ENCODE data around the gene SNU13. TPM values are rescaled to one million over a fixed set of nuclear protein-coding genes. Genes with fewer than 3 reads are reported as not detected.
"Not testable (repeated sequence)": the region's sequence is repeated elsewhere in the genome, so short reads cannot be mapped to it uniquely, and the experiment has no call there.

Gene SNU13
- total RNA-seq, 2 experiments from 2014 or later, result 171 to 178 TPM

DNA sequence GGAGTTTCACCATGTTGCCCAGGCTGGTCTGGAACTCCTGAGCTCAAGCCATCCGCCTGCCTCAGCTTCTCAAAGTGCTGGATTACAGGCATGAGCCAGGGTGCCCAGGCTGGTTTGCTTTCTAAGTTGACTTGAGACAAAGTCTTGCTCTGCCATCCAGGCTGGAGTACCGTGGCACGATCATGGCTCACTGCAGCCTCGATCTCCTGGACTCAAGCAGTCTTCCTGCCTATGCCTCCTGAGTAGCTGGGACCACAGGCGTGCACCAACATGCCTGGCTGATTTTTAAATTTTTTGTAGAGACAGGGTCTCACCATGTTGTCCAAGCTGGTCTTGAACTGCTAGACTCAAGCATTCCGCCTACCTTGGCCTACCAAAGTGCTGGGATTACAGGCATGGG, 31.0 kb downstream of the SNU13 start:
- no peaks in the 10 kb centered on the region for H3K9me3 Mint-ChIP-seq
- ChIA-PET POLR2A (no interaction called here), CTCF (interaction anchor here (3.1 kb wide), 1 partner anchor 9 kb away, joined by 18 read pairs; no protein-coding TSS in a partner anchor)
- peaks cover 47% of the 10 kb centered on the region for H3K36me3 Mint-ChIP-seq (ENCODE audit: low read depth)
- H3K27me3 Mint-ChIP-seq, result no peaks in the 10 kb centered on the region
- peaks cover 3% of the 10 kb centered on the region for H3K4me1 Mint-ChIP-seq
- no peak overlapping the region for H3K27ac Mint-ChIP-seq
- no peak for DNase-seq
- no peak overlapping the region for H3K4me3 Mint-ChIP-seq

DNA sequence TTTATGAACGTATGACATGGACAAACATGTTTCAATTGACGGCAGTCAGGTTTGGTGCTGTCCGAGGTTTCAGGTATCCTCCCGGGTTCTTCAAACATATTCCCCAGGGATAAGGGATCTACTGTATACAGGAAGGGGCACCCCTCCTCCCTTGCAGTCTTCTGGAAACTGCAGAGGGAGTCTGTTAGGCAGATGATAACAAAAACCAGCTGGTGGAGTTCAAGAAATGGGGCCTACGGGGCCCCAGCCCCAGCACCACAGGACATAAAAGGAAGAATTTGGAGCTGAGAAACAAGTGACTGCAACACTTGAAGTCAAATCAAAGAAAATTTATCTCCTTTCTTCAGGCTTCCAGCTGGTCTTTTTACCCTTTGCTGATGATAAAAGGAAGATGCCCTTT, 32.1 kb downstream of the SNU13 start:
- no peak overlapping the region for H3K27ac Mint-ChIP-seq
- H3K9me3 Mint-ChIP-seq, result no peaks in the 10 kb centered on the region
- peaks cover 3% of the 10 kb centered on the region for H3K4me1 Mint-ChIP-seq
- DNase-seq, result no peak
- no peak overlapping the region for H3K4me3 Mint-ChIP-seq
- H3K36me3 Mint-ChIP-seq (ENCODE audit: low read depth), result peaks cover 46% of the 10 kb centered on the region
- POLR2A ChIA-PET, result no interaction called here
- no peaks in the 10 kb centered on the region for H3K27me3 Mint-ChIP-seq
- CTCF ChIA-PET, result interaction anchor here (0.6 to 3.1 kb wide), 3 partner anchors 10 to 394 kb away, joined by 3 to 18 read pairs (median 4); no protein-coding TSS in a partner anchor

DNA sequence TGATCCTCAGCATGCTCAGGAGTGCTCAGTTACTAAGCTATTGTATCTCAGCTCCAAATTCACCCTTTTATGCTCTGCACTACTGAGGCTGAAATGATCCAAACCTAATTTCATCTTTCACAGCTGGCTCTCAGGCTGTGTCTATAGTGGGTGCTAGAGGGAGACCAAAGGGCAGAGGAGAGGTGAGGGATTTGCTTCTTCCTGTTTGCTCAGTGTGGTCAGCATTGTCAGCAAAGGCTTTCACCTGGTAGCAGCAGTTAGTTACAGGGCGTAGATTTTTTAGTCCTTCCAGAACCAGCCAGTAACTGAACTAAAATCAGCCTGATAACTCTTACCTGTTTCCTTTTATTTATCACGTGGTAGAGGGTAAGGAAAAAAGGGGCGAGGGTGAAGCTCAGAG, 34.3 kb downstream of the SNU13 start:
- Mint-ChIP-seq H3K4me1 (peaks cover 3% of the 10 kb centered on the region), H3K36me3 (ENCODE audit: low read depth) (peaks cover 37% of the 10 kb centered on the region), H3K4me3 (no peak overlapping the region), H3K9me3 (no peaks in the 10 kb centered on the region), H3K27me3 (no peaks in the 10 kb centered on the region), H3K27ac (peak overlapping the region; percentile 50)
- ChIA-PET CTCF (interaction anchor here (0.6 to 2.1 kb wide), 2 partner anchors 12 to 1395 kb away, joined by 4 to 13 read pairs; no protein-coding TSS in a partner anchor), POLR2A (no interaction called here)
- DNase-seq, result no peak

DNA sequence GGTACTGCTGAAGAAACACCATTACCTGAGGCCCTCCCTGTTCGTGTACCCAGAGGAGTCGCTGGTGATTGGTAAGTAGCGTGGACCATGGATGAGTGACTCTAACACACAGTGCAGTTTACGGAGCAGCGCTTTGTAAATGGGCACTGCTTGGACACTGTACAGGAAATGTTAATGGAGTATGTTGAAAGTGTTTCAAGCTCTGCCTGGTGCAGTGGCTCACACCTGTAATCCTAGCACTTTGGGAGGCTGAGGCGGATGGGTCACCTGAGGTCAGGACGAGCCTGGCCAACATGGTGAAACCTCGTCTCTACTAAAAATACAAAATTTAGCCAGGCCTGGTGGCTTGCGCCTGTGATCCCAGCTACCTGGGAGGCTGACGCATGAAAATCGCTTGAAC, 37.8 kb downstream of the SNU13 start:
- H3K27ac Mint-ChIP-seq, result no peak overlapping the region
- ChIA-PET POLR2A (no interaction called here), CTCF (interaction anchor here (1.0 to 1.8 kb wide), 5 partner anchors 9 to 291 kb away, joined by 3 to 8 read pairs (median 5); no protein-coding TSS in a partner anchor)
- H3K4me3 Mint-ChIP-seq, result no peak overlapping the region
- peaks cover 11% of the 10 kb centered on the region for H3K4me1 Mint-ChIP-seq
- H3K27me3 Mint-ChIP-seq, result no peaks in the 10 kb centered on the region
- peaks cover 43% of the 10 kb centered on the region for H3K36me3 Mint-ChIP-seq (ENCODE audit: low read depth)
- no peak for DNase-seq
- H3K9me3 Mint-ChIP-seq, result no peaks in the 10 kb centered on the region

DNA sequence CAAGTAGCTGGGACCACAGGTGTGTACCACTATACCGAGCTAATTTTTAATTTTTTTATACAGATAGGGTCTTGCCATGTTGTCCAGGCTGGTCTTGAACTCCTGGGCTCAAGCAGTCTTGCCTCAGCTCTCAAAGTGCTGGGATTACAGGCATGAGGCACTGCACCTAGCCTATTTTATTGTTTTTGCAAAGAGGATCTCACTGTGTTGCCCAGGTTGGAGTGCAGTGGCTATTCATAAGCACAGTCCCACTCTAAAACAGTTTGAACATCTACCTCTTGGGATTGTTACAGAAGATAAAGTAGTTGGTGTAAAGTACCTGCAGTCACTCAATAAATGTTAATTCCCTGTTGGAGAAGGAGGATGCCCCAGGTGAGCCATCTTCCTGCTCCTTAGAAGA, 38.4 kb downstream of the SNU13 start:
- Mint-ChIP-seq H3K4me1 (peaks cover 11% of the 10 kb centered on the region), H3K9me3 (no peaks in the 10 kb centered on the region), H3K27ac (no peak overlapping the region), H3K36me3 (ENCODE audit: low read depth) (peaks cover 43% of the 10 kb centered on the region), H3K4me3 (no peak overlapping the region), H3K27me3 (no peaks in the 10 kb centered on the region)
- CTCF ChIA-PET, result interaction anchor here (1.6 to 1.8 kb wide), 2 partner anchors 10 to 17 kb away, joined by 5 to 8 read pairs; no protein-coding TSS in a partner anchor
- DNase-seq, result no peak
- POLR2A ChIA-PET, result no interaction called here

DNA sequence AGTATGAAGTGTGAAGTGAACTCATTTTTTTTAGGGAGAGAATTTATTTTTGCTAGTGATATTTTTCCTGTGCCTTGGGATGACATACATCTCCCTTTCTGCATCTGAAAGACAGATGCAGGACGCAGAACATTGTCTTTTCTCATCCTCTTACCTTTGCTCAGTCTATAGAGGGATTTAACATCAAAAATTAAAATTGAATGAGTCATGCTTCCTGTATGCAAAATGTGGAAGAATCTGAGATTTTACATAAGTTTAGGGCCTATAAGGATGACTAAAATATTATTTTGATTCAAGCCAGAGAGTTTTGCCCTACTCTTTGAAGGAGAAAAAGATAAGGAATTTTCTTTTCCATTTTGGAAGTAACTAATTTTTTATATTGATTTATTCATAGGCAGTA, 40.2 kb downstream of the SNU13 start:
- H3K27ac Mint-ChIP-seq, result no peak overlapping the region
- H3K36me3 Mint-ChIP-seq (ENCODE audit: low read depth), result peaks cover 37% of the 10 kb centered on the region
- POLR2A ChIA-PET, result no interaction called here
- DNase-seq, result no peak
- CTCF ChIA-PET, result interaction anchor here (0.6 to 1.1 kb wide), 3 partner anchors 18 to 118 kb away, joined by 3 read pairs; no protein-coding TSS in a partner anchor
- no peak overlapping the region for H3K4me3 Mint-ChIP-seq
- no peaks in the 10 kb centered on the region for H3K27me3 Mint-ChIP-seq
- no peaks in the 10 kb centered on the region for H3K9me3 Mint-ChIP-seq
- H3K4me1 Mint-ChIP-seq, result peaks cover 8% of the 10 kb centered on the region

DNA sequence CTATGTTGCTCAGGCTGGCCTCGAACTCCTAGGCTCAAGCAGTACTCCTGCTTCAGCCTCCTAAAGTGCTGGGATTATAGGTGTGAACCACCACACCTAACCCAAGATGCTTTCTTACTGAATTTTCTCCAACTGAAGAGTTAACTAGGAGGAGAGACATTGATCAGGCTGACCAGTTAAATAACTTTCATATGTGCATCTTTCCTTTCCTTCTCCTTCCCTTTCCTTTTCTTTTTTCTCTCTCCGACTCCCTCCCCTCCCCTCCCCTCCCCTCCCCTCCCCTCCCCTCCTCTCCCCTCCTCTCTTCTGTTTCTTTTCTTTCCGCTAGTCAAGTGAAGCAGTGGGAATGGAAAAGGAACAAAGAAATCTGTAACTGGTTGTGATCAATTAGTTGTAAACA, 40.9 kb downstream of the SNU13 start:
- CTCF ChIA-PET, result no interaction called here
- Mint-ChIP-seq H3K4me3 (no peak overlapping the region), H3K27ac (no peak overlapping the region), H3K36me3 (ENCODE audit: low read depth) (peaks cover 38% of the 10 kb centered on the region), H3K4me1 (peaks cover 8% of the 10 kb centered on the region), H3K27me3 (no peaks in the 10 kb centered on the region), H3K9me3 (no peaks in the 10 kb centered on the region)
- POLR2A ChIA-PET, result no interaction called here
- DNase-seq, result no peak

DNA sequence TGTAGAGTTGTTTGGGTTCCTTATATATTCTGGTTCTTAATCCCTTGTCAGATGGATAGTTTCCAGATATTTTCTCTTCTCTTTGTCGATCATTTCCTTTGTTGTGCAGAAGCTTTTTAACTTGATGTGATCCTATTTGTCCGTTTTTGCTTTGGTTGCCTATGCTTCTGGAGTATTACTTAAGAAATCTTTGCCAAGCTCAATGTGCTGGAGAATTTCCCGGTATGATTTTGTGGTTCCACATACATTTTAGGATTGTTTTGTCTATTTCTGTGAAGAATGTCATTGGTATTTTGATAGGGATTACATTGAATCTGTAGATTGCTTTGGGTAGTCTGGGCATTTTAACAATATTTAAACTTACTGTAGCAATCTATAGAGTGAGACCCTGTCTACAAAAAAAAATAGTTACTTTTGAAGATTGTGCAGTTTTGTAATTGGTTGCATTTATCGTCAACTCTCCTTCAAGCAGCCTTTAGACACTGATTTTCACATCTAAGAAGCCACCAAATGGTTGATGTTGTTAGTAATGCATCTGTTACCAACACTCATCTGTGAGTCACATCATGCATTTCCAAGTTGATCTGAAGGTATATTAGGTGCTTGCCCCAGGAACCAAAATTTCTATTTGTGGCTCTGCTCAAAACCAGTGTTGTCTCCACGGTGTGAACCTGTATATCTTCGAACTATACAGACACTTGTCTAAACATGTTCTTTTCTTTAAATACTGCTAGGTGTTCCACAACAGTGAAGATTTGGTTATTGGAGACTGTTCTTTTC, 46.1 kb downstream of the SNU13 start:
- H3K27me3 Mint-ChIP-seq, result no peaks in the 10 kb centered on the region
- POLR2A ChIA-PET, result interaction anchor here (0.6 kb wide), 1 partner anchor 24 kb away, joined by 3 read pairs; no protein-coding TSS in a partner anchor
- no peaks in the 10 kb centered on the region for H3K9me3 Mint-ChIP-seq
- CTCF ChIA-PET, result interaction anchor here (3.3 kb wide), 1 partner anchor 24 kb away, joined by 12 read pairs; no protein-coding TSS in a partner anchor
- H3K4me3 Mint-ChIP-seq, result no peak overlapping the region
- H3K36me3 Mint-ChIP-seq (ENCODE audit: low read depth), result peaks cover 44% of the 10 kb centered on the region
- H3K4me1 Mint-ChIP-seq, result peaks cover under 1% of the 10 kb centered on the region
- no peak for DNase-seq
- peak overlapping the region; percentile 38 for H3K27ac Mint-ChIP-seq

DNA sequence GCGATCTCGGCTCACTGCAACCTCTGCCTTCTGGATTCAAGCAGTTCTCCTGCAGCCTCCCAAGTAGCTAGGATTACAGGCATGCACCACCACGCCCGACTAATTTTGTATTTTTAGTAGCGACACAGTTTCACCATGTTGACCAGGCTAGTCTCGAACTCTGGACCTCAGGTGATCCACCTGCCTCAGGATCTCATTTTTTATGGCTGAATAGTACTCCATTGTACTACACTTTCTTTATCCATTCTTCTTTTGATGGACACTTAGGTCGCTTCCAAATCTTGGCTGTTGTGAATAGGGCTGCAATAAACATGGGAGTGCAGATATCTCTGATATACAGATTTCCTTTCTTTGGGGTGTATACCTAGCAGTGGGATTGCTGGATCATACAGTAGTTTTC, 46.8 kb downstream of the SNU13 start:
- Mint-ChIP-seq H3K4me1 (no peaks in the 10 kb centered on the region), H3K27ac (no peak overlapping the region), H3K9me3 (no peaks in the 10 kb centered on the region), H3K36me3 (ENCODE audit: low read depth) (peaks cover 45% of the 10 kb centered on the region), H3K4me3 (no peak overlapping the region), H3K27me3 (no peaks in the 10 kb centered on the region)
- ChIA-PET POLR2A (interaction anchor here (0.6 kb wide), 1 partner anchor 25 kb away, joined by 3 read pairs; no protein-coding TSS in a partner anchor), CTCF (interaction anchor here (3.3 kb wide), 1 partner anchor 25 kb away, joined by 12 read pairs; no protein-coding TSS in a partner anchor)
- DNase-seq, result no peak

DNA sequence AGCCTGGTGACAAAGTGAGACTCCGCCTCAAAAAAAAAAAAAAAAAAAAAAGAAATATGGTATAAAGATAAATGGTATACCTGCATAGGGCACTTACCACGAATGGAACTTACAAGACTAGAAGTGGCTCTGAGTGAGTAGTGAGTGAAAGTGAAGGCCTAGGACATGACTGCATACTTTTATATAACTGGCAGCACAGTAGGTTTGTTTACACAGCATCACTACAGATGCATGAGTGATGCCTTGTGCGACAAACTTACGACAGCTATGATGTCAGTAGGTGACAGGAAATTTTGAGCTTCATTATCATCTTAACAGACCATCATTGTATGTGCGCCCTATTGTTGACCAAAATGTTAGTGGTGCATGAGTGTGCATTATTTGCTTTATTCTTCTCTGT, 49.9 kb downstream of the SNU13 start:
- no peaks in the 10 kb centered on the region for H3K4me1 Mint-ChIP-seq
- no peak overlapping the region for H3K4me3 Mint-ChIP-seq

DNA sequence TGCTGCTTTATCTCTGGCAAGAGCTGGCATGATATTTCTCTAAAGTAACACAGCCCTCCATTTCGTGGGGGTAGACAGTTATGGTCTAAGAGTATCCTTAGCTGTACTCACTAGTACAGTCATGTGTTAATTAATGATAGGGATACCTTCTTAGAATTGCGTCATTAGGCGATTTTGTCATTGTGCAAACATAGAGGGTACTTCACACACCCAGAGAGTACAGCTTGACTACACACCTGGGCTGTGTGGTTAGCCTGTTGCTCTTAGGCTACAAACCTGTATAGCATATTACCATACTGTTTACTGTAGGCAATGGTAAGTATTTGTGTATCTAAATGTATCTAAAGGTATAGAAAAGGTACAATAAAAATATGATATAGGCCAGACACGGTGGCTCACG, 50.5 kb downstream of the SNU13 start:
- Mint-ChIP-seq H3K4me3 (no peak overlapping the region), H3K27me3 (no peaks in the 10 kb centered on the region), H3K4me1 (no peaks in the 10 kb centered on the region), H3K36me3 (ENCODE audit: low read depth) (peaks cover 50% of the 10 kb centered on the region), H3K27ac (no peak overlapping the region), H3K9me3 (no peaks in the 10 kb centered on the region)
- CTCF ChIA-PET, result interaction anchor here (2.2 kb wide), 1 partner anchor 29 kb away, joined by 8 read pairs; no protein-coding TSS in a partner anchor
- no peak for DNase-seq
- POLR2A ChIA-PET, result no interaction called here

More for the DNA sequence above, 49.9 kb downstream of the SNU13 start:
- DNase-seq, result no peak
- H3K27ac Mint-ChIP-seq, result no peak overlapping the region
- POLR2A ChIA-PET, result no interaction called here
- H3K27me3 Mint-ChIP-seq, result no peaks in the 10 kb centered on the region
- CTCF ChIA-PET, result interaction anchor here (0.7 kb wide), 1 partner anchor 12 kb away, joined by 6 read pairs; no protein-coding TSS in a partner anchor
- H3K36me3 Mint-ChIP-seq (ENCODE audit: low read depth), result peaks cover 50% of the 10 kb centered on the region
- no peaks in the 10 kb centered on the region for H3K9me3 Mint-ChIP-seq

DNA sequence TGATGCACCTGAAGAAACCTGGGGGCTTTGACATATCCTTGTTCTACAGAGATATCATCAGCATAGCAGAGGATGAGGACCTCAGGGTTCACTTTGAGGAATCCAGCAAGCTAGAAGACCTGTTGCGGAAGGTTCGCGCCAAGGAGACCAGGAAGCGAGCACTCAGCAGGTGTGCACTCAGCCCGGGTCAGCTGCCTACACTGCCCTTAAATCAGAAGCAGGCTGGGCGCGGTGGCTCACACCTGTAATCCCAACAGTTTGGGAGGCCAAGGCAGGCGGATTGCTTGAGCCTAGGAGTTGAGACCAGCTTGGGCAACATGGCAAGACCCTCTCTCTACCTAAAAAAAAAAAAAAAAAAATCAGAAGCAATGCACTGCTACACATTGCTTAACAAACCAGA, 51.0 kb downstream of the SNU13 start:
- H3K4me3 Mint-ChIP-seq, H3K27ac Mint-ChIP-seq, H3K9me3 Mint-ChIP-seq, POLR2A ChIA-PET, H3K27me3 Mint-ChIP-seq, H3K4me1 Mint-ChIP-seq, DNase-seq: not testable (repeated sequence)
- CTCF ChIA-PET, result interaction anchor here (0.7 to 2.2 kb wide), 2 partner anchors 29 to 56 kb away, joined by 4 to 8 read pairs; no protein-coding TSS in a partner anchor
- H3K36me3 Mint-ChIP-seq (ENCODE audit: low read depth), result peaks cover 46% of the 10 kb centered on the region

DNA sequence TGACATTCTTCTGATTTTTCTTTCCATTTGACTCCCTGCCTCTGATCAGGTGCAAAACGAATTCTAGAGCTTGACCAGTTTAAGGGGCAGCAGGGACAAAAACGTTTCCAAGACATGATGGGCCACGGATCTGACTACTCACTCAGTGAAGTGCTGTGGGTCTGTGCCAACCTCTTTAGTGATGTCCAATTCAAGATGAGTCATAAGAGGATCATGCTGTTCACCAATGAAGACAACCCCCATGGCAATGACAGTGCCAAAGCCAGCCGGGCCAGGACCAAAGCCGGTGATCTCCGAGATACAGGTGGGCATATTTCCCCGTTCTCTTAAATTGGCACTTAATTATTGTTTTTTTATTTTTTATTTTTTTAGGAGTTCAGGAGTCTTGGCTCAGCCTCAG, 52.2 kb downstream of the SNU13 start:
- Mint-ChIP-seq H3K4me1 (no peaks in the 10 kb centered on the region), H3K9me3 (no peaks in the 10 kb centered on the region), H3K27me3 (no peaks in the 10 kb centered on the region), H3K27ac (no peak overlapping the region), H3K36me3 (ENCODE audit: low read depth) (peaks cover 42% of the 10 kb centered on the region), H3K4me3 (no peak overlapping the region)
- ChIA-PET CTCF (interaction anchor here (0.6 to 2.2 kb wide), 3 partner anchors 9 to 1744 kb away, joined by 3 to 8 read pairs (median 3); no protein-coding TSS in a partner anchor), POLR2A (no interaction called here)
- DNase-seq, result no peak

Measured in activated CD4-positive, alpha-beta T cell treated with anti-CD3 and anti-CD28 coated beads, Interleukin-2, amount 10 ng/mL, durations not matched to agents 7 days and 5 days (primary cell).